Thyroid gland (tissue), 4 donors: ENCODE measurements around the gene RSRC2. TPM values are rescaled to one million over a fixed set of nuclear protein-coding genes. Genes with fewer than 3 reads are reported as not detected.

Experiments used
- DNase-seq, 2 donors: peaks; one replicate each; pipeline ENCODE4 v3.0.0-alpha.2; 2019
- H3K27ac ChIP-seq, 3 donors: fragments of 200-600 bp; sonication (generic); 1 replicate in 2 of 3; 2 replicates in 1 of 3; pipeline ENCODE4 v1.5.1; 2016 to 2019; ENCODE audit warnings: mild to moderate bottlenecking in 1 of 3, moderate library complexity in 1 of 3
- H3K27me3 ChIP-seq: fragments of 200-600 bp; sonication (generic); one replicate; pipeline ENCODE4 v1.5.1; 2019
- H3K36me3 ChIP-seq, 2 donors: fragments of 200-600 bp; sonication (generic); one replicate each; pipeline ENCODE4 v1.5.1; 2016 to 2019
- H3K4me1 ChIP-seq, 2 donors: fragments of 200-600 bp; sonication (generic); one replicate each; pipeline ENCODE4 v1.5.1; 2017 to 2019
- H3K4me3 ChIP-seq, 3 donors: fragments of 200-600 bp; sonication (generic); replicated peaks in 1 of 3; 1 replicate in 2 of 3; 2 replicates in 1 of 3; pipeline ENCODE4 v1.5.1; 2016; ENCODE audit warnings: mild to moderate bottlenecking in 1 of 3
- H3K9me3 ChIP-seq: fragments of 200-600 bp; sonication (generic); one replicate; pipeline ENCODE4 v1.5.1; 2017
- CTCF ChIP-seq, 6 experiments: fragments of 200-600 bp in 3 of 6; fragments of 450-650 bp in 3 of 6; sonication (generic) in 3 of 6; IDR thresholded peaks; one replicate each; pipeline ENCODE4 v1.5.1; 2016 to 2019; ENCODE audit warnings: antibody characterized with exemption in 6 of 6, mild to moderate bottlenecking in 2 of 6, inconsistent platforms in 1 of 6, moderate library complexity in 1 of 6
- POLR2A ChIP-seq, 2 donors: fragments of 450-650 bp; IDR thresholded peaks; one replicate each; pipeline ENCODE4 v1.6.1; 2017; ENCODE audit warnings: antibody characterized with exemption in 2 of 2, mild to moderate bottlenecking in 2 of 2, moderate library complexity in 1 of 2
- WGBS, 2 donors: methylation state at CpG; one replicate each; pipeline ENCODE4 v1.1.5; 2017; 5-methylcytosine and 5-hydroxymethylcytosine counted together
- intact Hi-C: fragments of 100-400 bp; cut with DNase I; formaldehyde crosslinking; loops from one replicate; pipeline ENCODE4 v1.15.1; 2023
- total RNA-seq, 4 donors: library from RNA; depleted of rRNA; stranded (reverse); fragments of >200 nt; gene quantifications; one replicate each; pipeline ENCODE4 v1.2.3, GENCODE V29; 2016

RSRC2 gene
- total RNA-seq, 4 donors from 2014 or later: 70.4 to 93.2 (median 87.5) TPM

- Histone ChIP-seq H3K4me3 (no peak overlapping the region), H3K27me3 (no peaks in the 10 kb centered on the region), H3K4me1 (no peaks in the 10 kb centered on the region), H3K9me3 (no peaks in the 10 kb centered on the region), H3K27ac (no peak overlapping the region), H3K36me3 (peaks cover 0 to 5% of the 10 kb centered on the region in 2 donors)
- 91 to 94% methylated on average over 2 of the region's 2 CpGs for WGBS, 2 donors
- intact Hi-C loops: no loop called here
- no peak for DNase-seq
- TF ChIP-seq POLR2A (IDR thresholded peaks at IDR 0.05): no peak
- TF ChIP-seq CTCF (IDR thresholded peaks at IDR 0.05): no peak
Measured at GRCh38 chr12:122544537-122544936, 17.8 kb upstream of the RSRC2 start.

- no peak for DNase-seq
- no peaks in the 10 kb centered on the region for H3K9me3 ChIP-seq
- no peaks in the 10 kb centered on the region for H3K36me3 ChIP-seq
- TF ChIP-seq CTCF (IDR thresholded peaks at IDR 0.05): no peak
- TF ChIP-seq POLR2A (IDR thresholded peaks at IDR 0.05): no peak
- no peak overlapping the region for H3K27ac ChIP-seq
- no peaks in the 10 kb centered on the region for H3K27me3 ChIP-seq
- no peaks in the 10 kb centered on the region for H3K4me1 ChIP-seq
- no peak overlapping the region for H3K4me3 ChIP-seq
- intact Hi-C loops: no loop called here
- WGBS, 2 donors: 90 to 91% methylated on average over 5 of the region's 5 CpGs
Measured at GRCh38 chr12:122538496-122538895, 11.8 kb upstream of the RSRC2 start.

GRCh38 chr12:122537021-122537420 is 10.3 kb upstream of the RSRC2 start:
- Histone ChIP-seq H3K4me1 (no peaks in the 10 kb centered on the region), H3K9me3 (no peaks in the 10 kb centered on the region), H3K4me3 (no peak overlapping the region), H3K27ac (no peak overlapping the region), H3K36me3 (no peaks in the 10 kb centered on the region), H3K27me3 (no peaks in the 10 kb centered on the region)
- 96 to 97% methylated on average over 4 of the region's 4 CpGs for WGBS, 2 donors
- DNase-seq: no peak
- intact Hi-C loops: no loop called here
- TF ChIP-seq CTCF (IDR thresholded peaks at IDR 0.05) (no peak), POLR2A (IDR thresholded peaks at IDR 0.05) (no peak)

- intact Hi-C loops: no loop called here
- H3K9me3 ChIP-seq: no peaks in the 10 kb centered on the region
- WGBS, 2 donors: 90 to 93% methylated on average over 2 of the region's 2 CpGs
- no peaks in the 10 kb centered on the region for H3K27me3 ChIP-seq
- no peaks in the 10 kb centered on the region for H3K4me1 ChIP-seq
- H3K27ac ChIP-seq: no peak overlapping the region
- H3K36me3 ChIP-seq: no peaks in the 10 kb centered on the region
- TF ChIP-seq CTCF (IDR thresholded peaks at IDR 0.05): no peak
- TF ChIP-seq POLR2A (IDR thresholded peaks at IDR 0.05): no peak
- DNase-seq: no peak
- no peak overlapping the region for H3K4me3 ChIP-seq
Measured at GRCh38 chr12:122533856-122534255, 7.1 kb upstream of the RSRC2 start.

- H3K27ac ChIP-seq: no peak overlapping the region
- no peaks in the 10 kb centered on the region for H3K27me3 ChIP-seq
- intact Hi-C loops: no loop called here
- no peaks in the 10 kb centered on the region for H3K9me3 ChIP-seq
- H3K4me3 ChIP-seq: no peak overlapping the region
- 98 to 100% methylated on average over 6 of the region's 6 CpGs for WGBS, 2 donors
- DNase-seq: no peak
- H3K36me3 ChIP-seq: peaks cover 0 to 5% of the 10 kb centered on the region in 2 donors
- peaks cover 18 to 22% of the 10 kb centered on the region in 2 donors for H3K4me1 ChIP-seq
- no peak for TF ChIP-seq CTCF (IDR thresholded peaks at IDR 0.05)
- no peak for TF ChIP-seq POLR2A (IDR thresholded peaks at IDR 0.05)
Measured at GRCh38 chr12:122528992-122529391, 2.3 kb upstream of the RSRC2 start.
